HL-60 (cell line): ENCODE data around the gene ODR4.

Experiments used
- CTCF ChIP-seq: IDR thresholded peaks from one replicate; pipeline ENCODE4 v1.5.1; 2011; ENCODE audit warnings: low read length, control low read depth, inconsistent platforms; ENCODE audit not compliant: insufficient read depth
- POLR2AphosphoS5 ChIP-seq: IDR thresholded peaks from 2 replicates; pipeline ENCODE4 v1.6.1; 2012; ENCODE audit warnings: low read depth
- REST ChIP-seq: IDR thresholded peaks from 2 replicates; pipeline ENCODE4 v1.6.1; 2012; ENCODE audit warnings: low read depth; ENCODE audit not compliant: insufficient replicate concordance

GRCh38 chr1:186438567-186438966, 62.9 kb downstream of the ODR4 start:
- TF ChIP-seq CTCF (no peak), REST (no peak), POLR2AphosphoS5 (no peak)
